Right renal pelvis (tissue), 4 donors: ENCODE measurements around the gene GLRX5. TPM values are rescaled to one million over a fixed set of nuclear protein-coding genes. Genes with fewer than 3 reads are reported as not detected.

Experiments
- DNase-seq, 4 donors: peaks; one replicate each; pipeline ENCODE4 v3.0.0-alpha.2; 2013; ENCODE audit warnings: low read depth in 4 of 4, low spot score in 3 of 4, missing footprints in 1 of 4
- polyA plus RNA-seq, 4 donors: library from polyadenylated mRNA; unstranded; fragments of 120-200 nt; gene quantifications; one replicate each; pipeline ENCODE4 v1.2.1, GENCODE V29; 2013; ENCODE audit not compliant: insufficient read length in 4 of 4

The GLRX5 gene
- polyA plus RNA-seq, 4 donors, result 80.6 to 92.2 (median 83.7) TPM

DNA sequence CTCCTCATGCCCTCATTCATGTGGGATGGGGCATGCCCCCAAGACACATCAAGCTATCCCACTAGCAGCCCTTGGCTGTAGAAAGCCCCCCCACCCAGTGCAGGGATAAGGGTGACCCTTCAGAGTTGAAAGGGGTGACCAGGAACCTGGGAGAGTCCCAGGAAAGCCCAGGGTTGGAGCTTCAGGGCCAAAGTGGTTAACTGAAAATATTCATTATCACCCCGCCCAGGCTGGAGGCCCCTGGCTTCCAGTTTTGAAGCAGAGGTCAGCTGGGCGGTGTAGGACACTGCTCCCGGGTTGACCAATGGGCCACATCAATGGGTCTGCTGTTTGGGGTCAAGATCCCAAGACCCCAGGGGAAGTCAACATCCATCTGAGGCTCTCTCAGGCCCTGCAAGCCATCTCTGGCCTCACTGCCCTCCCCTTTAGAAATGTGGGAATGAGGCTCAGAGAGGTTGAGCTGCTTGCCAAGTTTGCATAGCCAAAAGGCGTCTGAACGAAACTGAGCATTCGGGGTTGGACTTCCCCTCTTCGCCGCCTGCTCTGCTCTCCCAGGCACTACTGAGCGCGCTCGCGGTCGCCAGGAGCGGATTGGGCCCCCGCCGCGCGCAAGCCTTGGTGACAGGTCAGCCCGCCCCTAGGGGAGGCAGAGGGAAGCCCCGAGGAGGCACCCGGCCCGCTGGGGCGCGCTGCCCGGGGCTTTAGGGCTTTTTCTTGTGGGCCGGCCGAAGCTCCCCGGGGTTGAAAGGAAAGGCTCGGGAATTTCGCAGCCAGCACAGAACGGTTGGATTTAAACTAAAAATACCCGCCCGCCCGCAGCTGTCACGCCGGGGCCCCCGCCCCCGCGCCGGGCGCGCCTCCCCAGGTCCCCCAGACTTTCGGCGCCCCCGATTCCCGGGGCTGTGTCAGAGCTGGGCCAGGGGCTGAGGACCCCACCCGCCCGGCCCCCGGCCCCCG, 19.0 kb upstream of the GLRX5 start:
- DNase-seq, result no peak

DNA sequence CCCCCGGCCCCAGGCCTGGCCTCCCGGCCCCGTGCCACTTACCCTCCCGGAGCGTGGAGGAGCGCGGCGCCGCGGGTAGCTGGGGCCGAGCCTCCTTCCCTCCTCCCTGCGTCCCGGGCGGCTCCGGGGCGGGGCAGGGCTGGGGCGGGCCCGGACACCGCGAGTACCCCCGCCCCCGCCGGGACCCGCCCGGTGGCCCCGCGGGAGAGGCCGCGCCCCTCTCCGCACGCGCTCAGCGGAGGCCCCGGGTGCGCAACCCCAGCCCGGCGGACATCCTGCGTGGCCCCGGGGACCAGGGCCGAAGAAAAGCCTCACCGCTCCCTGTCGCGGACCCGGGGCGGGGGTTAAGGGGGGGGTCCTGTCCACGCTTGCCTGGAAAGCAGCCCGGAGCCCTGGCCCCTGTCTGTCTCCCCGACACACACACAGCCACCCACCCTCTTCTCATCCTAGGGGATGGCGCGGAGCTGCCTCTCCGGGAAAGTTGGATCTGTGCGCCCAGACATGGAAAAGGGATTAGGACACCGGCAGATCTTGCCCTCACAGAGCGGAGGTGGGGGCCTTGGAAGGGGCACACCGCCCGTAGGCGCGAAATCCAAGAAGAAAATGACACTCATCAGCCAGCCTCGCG, 18.2 kb upstream of the GLRX5 start, which contains the start of gene SYNE3:
Gene SYNE3 (minus strand): TSS at position 97 of the 628 bp plus-strand sequence. CDS start 40,829 bp downstream, outside the sequence.
- no peak for DNase-seq

DNA sequence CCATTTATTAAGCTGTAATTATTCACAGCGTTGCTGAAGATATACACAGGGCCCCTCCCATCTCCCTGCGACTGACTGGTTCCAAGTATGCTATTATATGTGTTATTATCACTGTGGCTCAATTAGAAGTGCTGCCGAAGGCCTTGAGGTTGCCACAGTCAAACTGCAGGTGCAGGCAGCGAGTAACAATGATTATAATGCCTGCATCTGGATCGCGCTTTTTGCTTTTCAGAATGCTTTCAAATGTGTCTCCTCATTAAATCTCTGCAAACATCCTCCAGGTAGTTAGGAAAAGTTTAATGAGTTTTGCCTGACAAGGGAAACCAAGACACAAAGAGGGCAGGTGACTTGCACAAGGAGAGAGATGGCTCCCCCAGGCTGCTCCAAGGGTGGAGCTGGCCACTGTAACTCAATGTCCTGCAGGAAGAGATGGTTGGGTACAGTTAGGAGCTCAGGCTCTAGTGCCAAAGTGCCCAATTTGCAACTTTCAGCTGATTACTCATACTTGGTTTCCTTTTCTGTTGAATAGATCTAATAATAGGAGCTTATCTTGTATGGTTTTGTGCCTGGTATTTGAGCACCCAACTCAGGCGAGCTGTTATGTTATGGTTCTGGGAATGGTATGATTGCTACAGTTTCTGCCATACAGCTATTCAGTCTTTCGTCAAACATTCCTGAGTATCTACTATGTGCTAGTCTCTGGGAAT, 16.7 kb upstream of the GLRX5 start:
- no peak for DNase-seq

DNA sequence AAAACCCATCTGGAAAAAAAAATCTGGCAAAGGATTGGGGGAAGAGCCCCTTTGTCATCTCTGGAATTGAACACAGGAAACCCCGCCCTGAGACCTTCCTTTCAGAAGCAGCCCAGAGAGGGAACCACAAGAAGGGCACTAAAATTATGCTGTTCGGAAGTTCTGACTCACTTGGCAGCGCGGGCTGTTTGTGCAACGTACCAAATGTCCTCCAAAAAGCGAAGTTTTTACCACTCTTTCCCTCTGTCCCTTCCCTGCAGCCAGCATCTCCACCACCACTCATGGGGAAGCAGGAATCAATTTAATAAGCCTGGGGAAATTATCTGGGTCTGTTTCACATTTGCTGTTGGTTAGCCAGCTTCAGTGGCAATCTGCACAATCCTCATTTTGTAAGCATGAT, 15.2 kb upstream of the GLRX5 start:
- DNase-seq, result no peak

DNA sequence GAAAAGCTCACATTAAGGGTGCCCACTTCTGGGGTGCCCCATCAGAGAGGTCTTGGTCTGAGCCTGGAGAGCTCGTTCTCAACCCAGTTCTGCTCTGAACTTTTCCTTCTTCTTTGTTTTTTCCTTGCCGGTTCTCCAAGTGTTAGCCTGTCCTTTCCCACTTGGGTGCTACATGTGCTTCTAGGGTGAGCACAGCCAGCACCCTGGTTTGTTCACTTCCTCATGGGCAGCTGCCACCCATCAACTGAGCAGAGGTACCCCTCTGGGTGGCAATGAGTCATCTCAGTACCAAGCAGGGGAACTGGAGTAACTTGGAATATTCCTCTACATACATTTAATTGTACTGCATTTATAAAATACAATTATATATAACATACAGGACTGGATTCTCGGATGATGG, 14.5 kb upstream of the GLRX5 start:
- no peak for DNase-seq

DNA sequence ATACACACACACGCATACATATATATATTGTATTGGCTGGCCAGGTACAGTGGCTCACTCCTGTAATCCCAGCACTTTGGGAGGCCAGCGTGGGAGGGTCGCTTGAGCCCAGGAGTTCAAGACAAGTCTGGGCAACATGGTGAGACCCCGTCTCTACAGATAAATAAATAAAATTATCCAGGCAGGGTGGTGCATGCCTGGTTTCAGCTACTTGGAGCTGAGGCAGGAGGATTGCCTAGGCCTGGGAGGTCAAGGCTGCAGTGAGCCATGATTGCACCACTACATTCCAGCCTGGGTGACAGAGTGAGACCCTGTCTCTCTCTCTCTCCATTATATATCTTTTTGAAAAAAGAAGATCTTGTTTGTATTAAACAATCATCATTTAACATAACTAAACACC, 13.8 kb upstream of the GLRX5 start:
- no peak for DNase-seq

DNA sequence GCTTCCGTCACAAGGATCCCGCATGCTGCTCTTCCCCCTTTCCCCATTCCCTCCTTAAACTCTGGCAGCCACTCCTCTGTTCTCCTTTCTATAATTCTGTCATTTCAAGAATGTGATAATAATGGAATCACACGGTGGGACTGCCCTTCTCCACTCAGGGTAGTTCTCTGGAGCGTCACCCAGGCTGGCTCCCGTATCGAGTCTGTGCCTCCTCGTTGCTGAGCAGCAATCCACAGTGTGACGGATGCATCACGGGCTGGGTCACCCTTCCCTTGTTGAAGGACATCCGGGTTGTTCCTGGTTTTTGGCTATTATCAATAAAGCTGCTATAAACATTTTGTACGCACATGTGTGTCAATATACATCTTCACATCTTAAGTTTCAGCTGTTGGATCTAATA, 12.7 kb upstream of the GLRX5 start:
- DNase-seq, result no peak

DNA sequence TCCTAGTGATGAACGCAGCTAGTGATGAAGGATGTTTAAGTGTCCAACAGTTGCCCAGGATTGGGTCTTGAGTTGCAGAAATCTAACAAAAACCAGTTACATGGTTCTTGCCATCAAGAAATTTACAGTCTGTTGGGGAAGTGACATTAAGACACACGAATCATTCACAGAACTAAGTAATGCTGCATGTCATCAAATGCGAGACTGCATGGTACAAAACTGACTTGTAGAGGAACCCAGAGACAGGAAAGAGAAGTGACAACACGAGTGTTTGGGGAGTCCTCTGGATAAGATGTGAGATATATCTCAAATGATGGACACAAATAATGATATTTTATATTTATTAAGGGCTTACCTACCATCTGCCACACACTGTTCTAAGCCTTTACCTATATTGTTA, 12.3 kb upstream of the GLRX5 start:
- DNase-seq, result no peak

DNA sequence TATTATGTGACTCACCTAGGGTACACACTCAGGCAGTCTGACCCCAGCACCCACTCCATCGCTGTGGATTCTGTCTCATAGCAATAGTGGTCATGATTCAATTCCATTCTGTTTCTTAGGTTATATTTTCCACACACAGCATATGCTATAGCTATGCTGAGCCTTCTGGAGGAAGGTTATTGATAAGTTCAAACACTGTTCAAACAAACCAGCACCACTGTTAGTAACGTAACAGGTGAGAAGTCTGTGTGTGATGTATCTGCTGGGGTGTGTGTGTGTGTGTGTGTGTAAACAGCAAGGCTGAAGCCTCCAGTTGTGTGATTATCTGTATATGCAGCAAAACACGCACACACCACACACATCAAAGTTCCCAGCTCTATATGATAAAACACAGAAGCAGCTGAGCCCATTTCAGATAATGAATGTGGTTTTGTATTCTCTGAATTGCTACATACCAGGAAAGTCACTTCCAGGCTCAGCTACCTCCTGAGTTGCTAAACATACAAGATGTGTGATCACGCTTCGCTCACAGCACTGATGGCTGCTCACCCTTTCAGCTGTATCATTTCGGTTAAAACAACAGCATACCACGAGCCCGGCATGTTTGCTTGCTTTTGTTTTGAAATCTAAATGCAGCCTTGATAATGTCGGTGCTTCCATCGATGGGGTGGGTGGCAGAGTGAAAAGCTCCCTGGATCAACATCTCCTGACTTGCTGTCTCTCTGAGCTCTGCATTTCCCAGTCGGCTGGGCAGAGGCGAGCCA, 11.6 kb upstream of the GLRX5 start:
- no peak for DNase-seq

DNA sequence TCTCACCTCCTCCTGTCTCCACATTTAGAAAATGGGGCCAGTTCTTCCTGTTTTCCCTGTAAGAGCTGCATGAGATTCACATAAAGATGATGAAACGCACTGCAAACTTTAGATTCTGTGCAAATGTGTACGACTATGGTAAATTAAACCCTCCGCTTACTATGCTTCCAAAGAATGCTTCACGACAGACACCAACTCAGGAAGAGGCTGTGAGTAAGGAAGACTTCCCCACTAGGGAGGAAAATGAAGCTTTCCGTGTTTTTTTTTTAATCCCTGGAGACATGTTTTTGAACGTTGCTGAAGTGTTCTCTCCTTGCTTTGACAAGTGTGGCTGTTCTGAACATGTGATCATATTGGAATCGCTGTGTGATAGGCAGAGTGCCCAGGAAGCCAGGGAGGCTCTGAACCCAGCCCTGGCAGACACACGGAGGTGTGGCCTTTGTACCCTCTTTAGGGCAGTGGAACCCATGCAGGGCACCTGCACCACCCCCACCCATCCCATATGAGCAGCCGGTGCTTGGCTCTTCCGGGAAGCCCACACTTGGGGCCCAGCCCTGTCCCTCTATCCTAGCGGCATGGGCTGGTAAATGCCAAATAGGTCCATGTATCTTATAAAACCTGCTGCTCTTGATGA, 10.9 kb upstream of the GLRX5 start:
- DNase-seq, result no peak

DNA sequence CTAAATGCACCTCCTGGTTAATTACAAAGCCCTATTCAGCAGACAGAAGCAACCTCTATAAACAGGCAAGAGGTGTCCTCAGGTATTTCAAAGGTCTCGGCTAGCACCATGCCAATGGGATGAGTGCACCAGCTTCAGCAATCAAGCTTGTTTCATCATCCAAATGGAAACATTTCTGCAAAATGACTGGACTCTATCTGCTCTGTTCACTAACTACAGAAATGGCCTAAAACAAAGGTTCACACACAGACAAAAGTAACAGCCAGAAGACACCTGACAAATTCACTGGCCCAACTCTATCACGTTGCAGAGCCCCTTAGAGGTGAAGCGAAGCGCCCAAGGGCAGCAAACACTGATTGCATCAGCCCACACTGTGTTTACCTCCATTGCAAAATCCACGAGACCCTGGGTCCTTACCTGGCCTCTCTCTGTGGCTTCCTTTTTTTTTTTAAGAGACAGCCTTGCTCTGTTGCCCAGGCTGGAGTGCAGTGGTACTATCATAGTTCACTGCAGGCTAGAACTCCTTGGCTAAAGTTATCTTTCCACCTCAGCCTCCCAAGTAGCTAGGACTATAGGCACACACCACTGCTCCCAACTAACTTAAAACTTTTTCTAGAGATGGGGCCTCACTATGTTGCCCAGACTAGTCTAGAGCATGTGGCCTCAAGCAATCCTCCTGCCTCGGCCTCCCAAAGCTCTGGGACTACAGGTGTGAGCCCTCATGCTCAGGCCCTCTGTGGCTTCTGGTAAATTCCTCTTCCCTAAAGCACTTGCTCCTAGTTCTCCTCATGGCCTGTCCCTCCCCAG, 9.9 kb upstream of the GLRX5 start:
- no peak for DNase-seq

DNA sequence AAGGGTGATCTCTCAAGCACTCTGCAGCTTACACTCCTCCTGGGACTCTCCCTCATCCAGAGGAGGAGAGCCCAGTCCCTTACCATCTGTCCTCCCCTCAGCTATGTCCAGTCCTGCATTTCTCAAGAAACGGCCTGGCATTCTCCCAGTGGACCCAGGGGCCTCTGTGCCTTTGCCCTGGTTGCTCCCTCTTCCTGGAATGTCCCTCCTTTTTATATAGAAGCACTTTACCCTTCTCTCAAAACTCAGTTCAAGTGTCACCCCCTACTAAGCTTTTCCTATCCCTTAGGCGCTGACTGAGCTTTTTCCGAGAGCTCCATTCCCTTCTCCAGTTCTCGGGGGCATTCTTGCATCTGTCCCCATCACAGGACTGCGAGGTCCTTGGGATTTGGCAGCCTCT, 8.9 kb upstream of the GLRX5 start:
- DNase-seq, result no peak

DNA sequence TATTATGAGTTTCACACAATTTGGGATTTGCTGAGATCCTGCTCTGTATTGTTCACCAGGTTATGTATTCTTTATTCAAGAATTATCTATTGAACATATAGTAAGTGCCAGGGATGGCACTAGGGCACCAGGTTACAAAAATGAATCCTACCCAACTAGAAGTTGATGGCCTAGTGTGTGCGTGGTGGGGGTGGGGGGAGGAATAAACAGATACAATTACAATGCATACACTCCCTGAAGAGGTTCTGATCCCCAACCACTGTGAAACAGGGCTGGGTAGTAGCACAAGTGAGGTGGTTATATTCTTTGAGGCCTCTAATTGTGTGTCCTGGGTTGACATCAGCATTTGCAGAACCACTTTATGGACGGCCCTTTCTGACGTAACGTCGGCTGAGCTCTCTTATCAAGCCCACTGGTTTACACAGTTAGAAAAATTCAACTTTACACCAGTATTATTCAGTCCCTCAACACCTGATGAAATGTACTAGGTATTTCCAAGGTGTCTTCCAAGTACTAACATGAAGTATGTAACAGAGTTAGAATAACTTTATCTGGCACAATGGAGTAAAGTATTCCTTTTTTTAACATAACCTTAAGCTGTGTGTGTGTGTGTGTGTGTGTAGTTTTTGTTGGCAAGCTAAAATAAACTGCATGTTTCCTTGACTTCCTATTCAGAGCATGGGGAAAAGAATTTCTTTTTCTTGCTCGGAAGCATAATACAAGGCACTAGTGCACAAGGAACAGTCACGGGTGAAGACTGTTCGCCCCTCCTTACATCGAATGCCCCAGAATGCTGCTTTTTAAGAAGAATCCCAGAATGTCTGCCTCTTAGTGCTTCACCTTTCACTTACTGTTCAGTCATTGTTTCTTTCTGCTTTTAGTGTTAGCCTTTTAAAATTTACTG, 8.1 kb upstream of the GLRX5 start:
- no peak for DNase-seq

DNA sequence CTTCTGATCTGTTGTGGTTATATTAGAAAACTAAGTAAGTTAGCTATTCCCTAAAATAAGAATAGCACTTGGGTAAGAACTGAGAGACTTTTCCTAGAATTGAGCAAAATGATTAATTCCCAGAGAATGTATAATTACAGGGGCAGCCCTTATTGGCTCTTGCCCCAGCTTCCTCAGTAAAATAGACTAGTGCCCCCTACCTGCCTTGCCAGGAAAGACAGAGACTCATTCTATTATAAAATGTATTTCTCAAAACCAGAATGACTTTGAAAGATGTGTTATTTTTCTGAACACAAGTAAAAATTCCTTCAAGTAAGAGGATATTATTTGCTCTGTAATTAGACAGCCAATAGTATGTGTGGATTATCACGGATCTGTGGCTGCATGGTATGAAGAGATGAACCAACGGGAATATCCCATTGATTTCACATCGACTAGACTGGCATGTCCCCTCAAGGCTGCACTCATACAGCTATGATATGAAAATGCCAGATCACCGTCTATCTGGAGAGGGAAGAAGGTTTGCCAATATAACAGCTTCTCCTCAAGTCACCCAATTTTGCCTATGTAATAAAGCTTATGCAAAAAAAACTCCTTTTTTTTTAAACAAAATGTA, 7.4 kb upstream of the GLRX5 start:
- DNase-seq, result no peak

DNA sequence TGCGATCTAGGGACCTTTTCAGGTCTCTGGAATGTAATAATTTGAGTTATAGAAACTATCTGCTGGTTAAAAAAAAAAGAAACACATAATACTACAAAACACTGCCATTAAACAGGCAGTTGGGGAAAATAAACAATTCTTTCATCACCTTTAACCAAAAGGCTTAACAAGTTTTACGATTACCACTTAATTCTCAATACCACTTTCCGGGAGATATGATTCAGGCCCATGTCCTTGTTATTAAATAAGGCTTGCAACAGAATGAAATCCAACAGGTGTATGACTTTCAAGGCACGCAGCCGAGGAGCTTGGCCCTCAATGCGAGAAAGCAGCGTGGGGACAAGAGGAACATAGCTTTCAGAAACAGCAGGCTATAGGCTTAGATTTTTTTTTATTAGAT, 5.6 kb upstream of the GLRX5 start:
- no peak for DNase-seq

DNA sequence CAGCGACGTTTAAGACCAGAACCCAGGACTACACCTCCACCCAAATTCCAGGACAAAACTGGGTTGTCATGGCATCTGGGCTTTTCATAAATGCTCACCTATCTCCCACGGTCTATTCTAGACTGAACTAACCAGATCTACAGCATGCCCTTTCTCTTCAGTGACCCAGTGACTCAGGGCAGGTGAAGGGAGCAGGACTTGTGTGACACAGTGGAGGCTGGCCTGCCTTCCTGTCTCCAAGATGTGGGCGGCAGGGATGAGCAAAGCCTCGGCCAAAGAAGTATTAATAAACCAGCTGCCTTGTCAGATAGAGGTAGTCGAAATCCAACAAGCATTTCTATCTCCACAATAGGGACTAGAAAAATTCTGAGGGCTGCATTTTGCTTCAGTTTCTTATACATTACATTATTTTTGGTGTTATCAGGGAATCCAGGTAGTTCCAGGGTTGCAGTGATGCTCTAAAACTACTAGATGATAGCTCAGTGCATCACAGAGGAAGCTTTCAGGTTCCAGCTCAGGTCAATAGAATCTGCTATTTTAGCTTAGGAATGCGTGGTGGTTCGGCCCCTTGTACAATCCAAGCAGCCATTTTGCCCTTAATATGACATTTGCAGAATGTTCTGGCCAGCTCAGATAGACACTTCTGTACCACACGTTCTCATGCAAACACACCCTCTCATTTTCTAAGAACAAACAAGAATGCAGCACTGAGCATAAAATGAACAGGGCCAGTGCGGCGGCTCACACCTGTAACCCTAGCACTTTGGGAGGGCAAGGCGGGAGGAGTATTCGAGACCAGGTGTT, 4.2 kb upstream of the GLRX5 start:
- no peak for DNase-seq

DNA sequence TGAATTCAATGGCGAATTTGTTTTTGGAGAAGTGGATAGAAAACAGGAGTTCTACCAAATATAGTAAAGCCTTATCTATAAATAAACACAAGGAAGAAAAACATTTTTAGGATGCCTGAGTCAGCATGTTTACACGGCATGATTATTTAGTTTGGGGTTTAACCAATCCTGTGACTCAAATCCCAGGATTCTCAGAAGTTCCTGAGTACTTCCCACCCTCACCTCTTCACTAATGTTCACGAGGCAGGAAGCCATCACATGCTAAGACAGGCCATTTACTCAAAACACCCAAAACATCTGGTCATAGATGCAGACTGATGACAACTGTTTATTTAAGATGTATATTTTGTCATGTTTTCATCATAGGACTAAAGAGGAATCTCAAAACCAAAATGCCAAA, 3.4 kb upstream of the GLRX5 start:
- DNase-seq, result no peak
